NCI-H1930 (cell line): Measurements from ENCODE around the gene SLC25A40.
"Not testable (repeated sequence)": the region's sequence is repeated elsewhere in the genome, so short reads cannot be mapped to it uniquely, and the experiment has no call there.

ENCODE experiments used
- DNase-seq, 2 experiments: peaks; one replicate each; lab custom pipeline; 2025; lab: John Stamatoyannopoulos, UW

Gene SLC25A40, protein sequence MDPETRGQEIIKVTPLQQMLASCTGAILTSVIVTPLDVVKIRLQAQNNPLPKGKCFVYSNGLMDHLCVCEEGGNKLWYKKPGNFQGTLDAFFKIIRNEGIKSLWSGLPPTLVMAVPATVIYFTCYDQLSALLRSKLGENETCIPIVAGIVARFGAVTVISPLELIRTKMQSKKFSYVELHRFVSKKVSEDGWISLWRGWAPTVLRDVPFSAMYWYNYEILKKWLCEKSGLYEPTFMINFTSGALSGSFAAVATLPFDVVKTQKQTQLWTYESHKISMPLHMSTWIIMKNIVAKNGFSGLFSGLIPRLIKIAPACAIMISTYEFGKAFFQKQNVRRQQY

GRCh38 chr7:87876040-87876868 is at the start of gene SLC25A40, which contains the start of gene DBF4:
Gene SLC25A40 (minus strand): TSS chr7:87876360. CDS start chr7:87858727, 17,633 bp downstream.
Gene DBF4 (plus strand): TSS chr7:87876493. CDS start chr7:87876733, 240 bp downstream.
- DNase-seq: peak; percentile 94 to 95

DNA sequence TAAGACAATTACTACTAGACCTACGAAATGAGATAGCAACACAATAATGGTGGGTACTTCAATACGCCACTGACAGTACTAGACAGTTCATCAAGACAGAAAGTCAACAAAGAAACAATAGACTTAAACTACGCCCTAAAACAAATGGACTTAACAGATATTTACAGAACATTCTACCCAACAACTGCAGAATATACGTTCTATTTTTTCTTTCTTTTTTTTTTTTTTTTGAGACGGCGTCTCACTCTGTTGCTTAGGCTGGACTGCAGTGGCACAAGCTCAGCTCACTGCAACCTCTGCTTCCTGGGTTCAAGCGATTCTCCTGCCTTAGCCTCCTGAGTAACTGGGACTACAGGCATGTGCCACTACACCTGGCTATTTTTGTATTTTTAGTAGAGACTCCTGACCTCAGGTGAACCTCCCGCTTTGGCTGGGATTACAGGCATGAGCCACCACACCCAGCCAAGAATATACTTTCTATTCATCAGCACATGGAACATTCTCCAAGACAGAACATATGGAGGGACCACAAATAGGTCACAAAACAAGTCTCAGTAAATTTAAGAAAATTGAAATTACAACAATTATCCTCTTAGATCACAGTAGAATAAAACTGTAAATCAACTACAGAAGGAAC is 46.7 kb upstream of the SLC25A40 start:
- DNase-seq: not testable (repeated sequence)

DNA sequence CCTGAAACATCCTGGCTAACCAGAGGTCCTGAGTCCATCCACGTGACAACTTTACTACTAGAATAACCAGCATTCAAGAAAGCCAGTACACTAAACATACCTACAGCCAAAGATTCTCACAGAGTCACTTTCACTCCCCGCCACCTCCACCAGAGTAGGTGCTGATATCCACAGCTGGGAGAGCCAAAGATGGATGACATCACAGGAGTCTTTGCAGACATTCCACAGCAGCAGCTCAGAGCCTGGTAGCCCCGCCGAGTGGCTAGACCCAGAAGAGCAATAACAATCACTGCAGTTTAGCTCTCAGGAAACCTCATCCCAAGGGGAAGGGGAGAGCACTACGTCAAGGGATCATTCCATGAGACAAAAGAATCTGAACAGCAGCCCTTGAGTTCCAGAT is 44.4 kb upstream of the SLC25A40 start:
- DNase-seq: no peak

DNA sequence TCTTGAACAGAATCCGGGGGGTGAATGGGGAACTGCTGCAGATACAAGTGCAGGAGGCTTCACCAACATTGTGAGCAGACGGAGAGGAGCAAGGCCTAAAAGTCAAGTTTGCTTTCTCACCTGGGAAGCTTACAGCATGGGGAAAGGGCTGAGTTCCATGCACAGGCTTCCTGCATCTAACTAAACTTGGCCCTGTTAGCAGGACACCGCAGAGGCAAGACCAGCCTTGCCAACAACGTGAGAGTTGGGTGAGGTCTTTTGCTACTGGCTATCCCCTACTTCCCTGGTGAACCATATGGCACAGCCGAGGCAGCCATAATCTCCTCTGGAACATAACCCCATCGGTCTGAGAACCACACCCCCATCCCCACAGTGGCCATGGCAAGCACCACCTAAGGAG is 43.7 kb upstream of the SLC25A40 start:
- no peak for DNase-seq

GRCh38 chr7:87918740-87919139 is 42.6 kb upstream of the SLC25A40 start:
- DNase-seq: no peak

DNA sequence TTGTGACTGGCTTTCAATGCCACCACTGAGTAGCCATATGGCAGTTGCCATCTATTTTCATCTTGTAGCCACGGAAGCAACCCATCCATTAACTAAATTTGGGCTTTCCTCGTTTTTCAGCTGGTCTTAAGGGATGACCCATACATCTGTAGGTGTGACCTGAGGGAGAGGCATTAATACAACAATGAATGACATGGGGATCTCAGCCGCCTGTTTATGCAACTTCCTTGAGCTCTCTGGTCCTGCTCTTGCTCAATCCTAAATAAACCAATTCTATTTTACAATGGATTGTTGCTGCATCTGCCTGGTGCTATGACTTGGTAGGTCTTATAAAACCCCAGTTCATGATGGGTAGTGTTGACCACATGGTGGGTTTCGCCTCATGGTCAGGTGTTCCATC is 36.0 kb upstream of the SLC25A40 start:
- DNase-seq: no peak

DNA sequence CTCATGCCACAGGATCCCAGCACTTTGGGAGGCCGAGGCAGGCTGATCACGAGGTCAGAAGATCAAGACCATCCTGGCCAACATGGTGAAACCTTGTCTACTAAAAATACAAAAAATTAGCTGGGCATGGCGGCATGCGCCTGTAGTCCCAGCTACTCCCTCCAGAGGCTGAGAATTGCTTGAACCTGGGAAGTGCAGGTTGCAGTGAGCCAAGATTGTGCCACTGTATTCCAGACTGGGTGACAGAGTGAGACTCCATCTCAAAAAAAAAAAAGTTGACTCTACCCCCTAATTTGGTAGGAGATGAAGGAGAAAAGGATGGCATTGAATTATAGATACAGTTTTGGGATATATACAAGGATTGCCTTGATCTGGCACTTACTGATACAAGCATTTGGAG is 32.7 kb upstream of the SLC25A40 start:
- not testable (repeated sequence) for DNase-seq

- DNase-seq: not testable (repeated sequence)
Measured at GRCh38 chr7:87907136-87907906, 31.2 kb upstream of the SLC25A40 start.

DNA sequence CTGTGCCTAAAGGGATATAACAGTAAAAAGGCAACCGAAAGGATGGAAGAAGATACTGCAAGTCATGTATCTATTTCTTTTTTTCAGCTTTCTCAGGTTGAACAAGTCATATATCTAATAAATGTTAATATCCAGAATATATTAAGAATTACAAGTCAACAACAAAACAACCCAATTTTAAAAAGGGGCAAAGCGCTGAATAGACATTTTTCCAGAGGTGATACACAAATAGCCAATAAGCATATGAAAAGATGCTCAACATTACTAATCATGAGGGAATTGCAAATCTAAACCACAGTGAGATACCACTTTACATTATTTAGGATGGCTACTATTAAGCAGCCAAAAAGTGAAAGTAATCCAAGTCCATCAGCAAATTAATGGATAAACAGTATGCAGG is 23.1 kb upstream of the SLC25A40 start:
- DNase-seq: no peak

DNA sequence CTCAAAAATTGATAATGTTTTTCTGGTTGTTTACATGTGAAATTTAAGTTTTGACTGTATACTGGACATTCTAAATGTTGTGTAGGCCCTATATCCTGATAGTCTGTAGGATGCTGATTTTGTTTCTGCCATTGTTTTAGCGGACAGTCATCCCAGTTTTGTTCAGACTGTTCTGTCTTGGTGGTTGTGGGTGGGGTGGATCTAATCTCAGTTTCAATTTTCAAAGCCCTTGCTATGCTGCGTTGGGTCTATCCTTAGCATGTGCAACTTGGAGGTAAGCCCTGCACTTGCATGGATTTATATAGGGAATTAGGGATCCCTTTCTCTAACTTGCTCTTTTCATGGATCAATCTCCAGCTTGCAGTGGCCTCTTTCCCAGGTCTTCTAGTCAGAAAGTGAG is 19.2 kb upstream of the SLC25A40 start:
- no peak for DNase-seq

- peak in 1 of 2 experiments; percentile 39 for DNase-seq
Measured at GRCh38 chr7:87886875-87887274, 10.7 kb upstream of the SLC25A40 start.

GRCh38 chr7:87885018-87885417 is 8.9 kb upstream of the SLC25A40 start:
- no peak for DNase-seq

- DNase-seq: no peak
Measured at GRCh38 chr7:87882151-87882937, 6.2 kb upstream of the SLC25A40 start.

DNA sequence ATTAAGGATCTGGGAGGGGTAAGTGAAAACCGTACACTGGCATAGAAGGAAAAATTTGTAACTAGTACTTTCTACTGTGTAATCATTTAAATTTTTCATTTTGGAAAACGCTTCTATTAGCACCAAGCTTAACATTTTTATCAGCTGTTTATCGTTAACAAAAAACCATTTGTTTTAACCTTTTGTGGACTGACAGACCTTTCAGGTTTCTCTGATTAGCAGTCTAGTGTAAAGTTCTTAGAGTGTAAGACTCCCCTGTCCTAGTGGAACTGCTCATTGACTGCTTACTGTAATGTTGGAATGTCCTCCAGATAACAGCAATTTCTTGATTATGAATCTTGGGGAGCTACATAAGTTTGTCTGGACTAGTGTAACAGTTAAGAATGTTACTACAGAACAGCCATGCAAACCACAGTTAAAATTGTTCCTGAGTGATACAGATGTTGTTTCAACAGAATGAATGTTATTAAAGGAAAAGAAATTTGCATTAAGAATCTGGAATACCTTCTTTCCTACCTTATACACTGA is 2.1 kb upstream of the SLC25A40 start:
- no peak for DNase-seq

DNA sequence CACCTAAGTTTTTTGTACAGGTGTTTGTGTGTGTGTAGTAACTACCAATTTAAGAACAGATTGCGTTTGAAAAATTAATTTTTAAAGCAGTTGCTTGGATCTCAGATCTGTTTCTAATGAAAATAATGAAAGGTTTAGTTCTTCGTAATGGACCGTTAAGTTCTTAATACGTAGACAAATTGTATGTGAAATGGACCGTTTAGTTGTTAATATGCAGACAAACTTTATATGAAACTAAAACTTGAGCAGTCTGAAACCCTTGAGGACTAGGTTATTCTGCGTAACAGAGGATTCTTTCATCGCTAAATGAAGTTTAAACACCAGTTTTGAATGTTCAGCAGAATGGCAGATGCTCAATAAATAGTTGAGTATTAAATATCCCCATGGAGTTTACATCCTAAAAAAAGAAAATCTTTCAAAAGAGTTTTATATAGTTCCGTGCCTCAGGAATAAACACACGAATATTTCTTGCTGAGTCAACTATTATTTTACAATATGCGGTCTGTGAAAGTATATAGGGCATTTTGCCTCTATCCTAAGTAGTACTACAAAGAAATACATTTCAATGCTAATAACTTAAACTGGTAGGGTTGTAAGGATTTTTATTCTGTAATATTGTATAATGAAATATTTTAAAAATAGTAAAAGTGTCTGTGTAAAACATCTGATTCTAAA is 1.3 kb upstream of the SLC25A40 start:
- DNase-seq: no peak

- peak; percentile 28 to 50 for DNase-seq
Measured at GRCh38 chr7:87876869-87877234, 692 bp upstream of the SLC25A40 start.

- peak; percentile 45 to 53 for DNase-seq
Measured at GRCh38 chr7:87875151-87876039, 765 bp downstream of the SLC25A40 start.

DNA sequence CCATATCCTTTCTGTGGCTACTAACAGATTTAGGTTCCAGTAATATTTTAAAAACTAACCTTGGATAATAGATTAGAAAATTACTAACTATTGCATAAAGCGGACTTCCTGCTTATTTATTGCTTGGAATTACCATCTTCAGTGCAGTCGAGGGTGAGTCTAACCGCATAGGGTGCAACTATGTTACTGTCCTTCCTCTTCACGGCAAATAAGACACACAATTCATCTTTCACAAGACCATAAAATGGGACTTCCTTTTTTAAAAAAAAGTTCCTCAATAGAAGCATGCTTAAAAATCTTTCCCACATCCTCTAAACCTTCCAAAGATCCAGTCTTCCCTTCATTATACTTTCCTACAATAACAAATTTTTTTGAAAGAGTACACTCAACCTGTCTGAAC is 2.1 kb downstream of the SLC25A40 start:
- DNase-seq: no peak

DNA sequence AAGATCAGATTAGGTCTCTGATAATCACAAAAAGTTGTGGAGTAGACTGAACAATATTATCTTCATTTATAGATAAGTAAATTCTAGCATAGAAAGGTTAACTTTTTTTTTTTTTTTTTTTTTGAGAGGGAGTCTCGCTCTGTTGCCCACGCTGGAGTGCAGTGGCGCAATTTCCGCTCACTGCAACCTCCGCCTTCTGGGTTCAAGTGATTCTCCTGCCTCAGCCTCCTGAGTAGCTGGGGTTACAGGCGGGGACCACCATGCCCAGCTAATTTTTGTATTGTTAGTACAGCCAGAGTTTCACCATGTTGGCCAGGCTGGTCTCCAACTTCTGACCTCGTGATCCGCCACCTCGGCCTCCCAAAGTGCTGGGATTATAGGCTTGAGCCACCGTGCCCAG is 2.8 kb downstream of the SLC25A40 start:
- DNase-seq: not testable (repeated sequence)
